MV-4-11 (cell line): ENCODE data around the gene GTF2IRD1.
"Not testable (repeated sequence)": the region's sequence is repeated elsewhere in the genome, so short reads cannot be mapped to it uniquely, and the experiment has no call there.

Source experiments
- DNase-seq: peaks from one replicate; lab custom pipeline; 2025; lab: John Stamatoyannopoulos, UW

Gene GTF2IRD1

GRCh38 chr7:74491490-74491889 lies 37.8 kb downstream of the GTF2IRD1 start:
- DNase-seq, result not testable (repeated sequence)

GRCh38 chr7:74493295-74493694 lies 39.6 kb downstream of the GTF2IRD1 start:
- DNase-seq, result no peak

GRCh38 chr7:74494076-74494548 lies 40.4 kb downstream of the GTF2IRD1 start:
- no peak for DNase-seq

GRCh38 chr7:74495112-74496086 lies 41.7 kb downstream of the GTF2IRD1 start:
- DNase-seq, result no peak

- DNase-seq, result no peak
Measured at GRCh38 chr7:74496272-74496671, 42.6 kb downstream of the GTF2IRD1 start.

GRCh38 chr7:74496773-74497172 lies 43.1 kb downstream of the GTF2IRD1 start:
- not testable (repeated sequence) for DNase-seq

- DNase-seq, result no peak
Measured at GRCh38 chr7:74498354-74498753, 44.6 kb downstream of the GTF2IRD1 start.

- DNase-seq, result no peak
Measured at GRCh38 chr7:74498996-74499834, 45.5 kb downstream of the GTF2IRD1 start.

- no peak for DNase-seq
Measured at GRCh38 chr7:74499835-74500388, 46.2 kb downstream of the GTF2IRD1 start.

GRCh38 chr7:74501298-74501697 lies 47.6 kb downstream of the GTF2IRD1 start:
- DNase-seq, result no peak

GRCh38 chr7:74502216-74502891 lies 48.6 kb downstream of the GTF2IRD1 start:
- no peak for DNase-seq

- DNase-seq, result no peak
Measured at GRCh38 chr7:74503061-74503460, 49.4 kb downstream of the GTF2IRD1 start.

- DNase-seq, result no peak
Measured at GRCh38 chr7:74503943-74504342, 50.2 kb downstream of the GTF2IRD1 start.

- no peak for DNase-seq
Measured at GRCh38 chr7:74505471-74506324, 52.0 kb downstream of the GTF2IRD1 start.

- no peak for DNase-seq
Measured at GRCh38 chr7:74506325-74506724, 52.6 kb downstream of the GTF2IRD1 start.

- no peak for DNase-seq
Measured at GRCh38 chr7:74507538-74508319, 54.0 kb downstream of the GTF2IRD1 start.

GRCh38 chr7:74509453-74509852 lies 55.7 kb downstream of the GTF2IRD1 start:
- not testable (repeated sequence) for DNase-seq

- DNase-seq, result no peak
Measured at GRCh38 chr7:74511345-74511744, 57.6 kb downstream of the GTF2IRD1 start.

- no peak for DNase-seq
Measured at GRCh38 chr7:74512762-74513161, 59.1 kb downstream of the GTF2IRD1 start.

GRCh38 chr7:74514131-74514591 lies 60.5 kb downstream of the GTF2IRD1 start:
- no peak for DNase-seq
